ENCODE data around the gene C20orf144. TPM values are rescaled to one million over a fixed set of nuclear protein-coding genes. Genes with fewer than 3 reads are reported as not detected.

Gene C20orf144
- total and polyA plus RNA-seq, 9 of the 15 experiments (the other 6 are each of a cell fraction or from before 2014, with no cell fraction given): 0.04 to 0.23 (median 0.11) TPM; not detected in 2

- Histone ChIP-seq H3K9me1 (ENCODE audit: control insufficient read depth, insufficient read depth, low read length) (no peaks in the 10 kb centered on the region), H3K27me3 (ENCODE audit: control insufficient read depth in 2 of 2, insufficient read depth in 2 of 2, low read length in 2 of 2) (no peaks in the 10 kb centered on the region), H3K4me1 (replicated peaks in 1 of 2; ENCODE audit: control insufficient read depth in 2 of 2, insufficient read depth in 2 of 2, low read length in 2 of 2) (peaks cover 40 to 53% of the 10 kb centered on the region in 2 experiments), H2AFZ (ENCODE audit: low read depth, low read length) (no peak overlapping the region), H3K27ac (ENCODE audit: extremely low read depth, low read depth, low read length) (peak overlapping the region; percentile 51), H3K4me2 (ENCODE audit: insufficient read depth, low read length) (peak overlapping the region; percentile 56; the same call in 1 of the 2 replicates), H3K9ac (ENCODE audit: insufficient read depth in 1 of 2, low read depth in 2 of 2, low read length in 2 of 2) (no peak overlapping the region; a peak in 1 of 4 replicates), H3K79me2 (ENCODE audit: control insufficient read depth, insufficient read depth, low read length) (peaks cover 17% of the 10 kb centered on the region), H3K4me3 (no peak overlapping the region), H3K36me3 (ENCODE audit: control insufficient read depth, insufficient read depth, low read length) (peaks cover 4% of the 10 kb centered on the region; the same call in 1 of the 3 replicates), H4K20me1 (replicated peaks; ENCODE audit: control insufficient read depth, insufficient read depth, low read length) (peaks cover 14% of the 10 kb centered on the region; the same call in 1 of the 2 replicates), H3K9me3 (replicated peaks; ENCODE audit: control insufficient read depth, insufficient read depth, low read depth, low read length) (no peaks in the 10 kb centered on the region)
- CTCF ChIA-PET (ENCODE audit: low intra/inter-chr PET ratio): no interaction called here
- intact Hi-C loops (cut with micrococcal nuclease) (loop anchor here (5.0 kb wide), 2 partner anchors 43 to 123 kb away; partner anchors contain the start of genes CHMP4B and ZNF341), in situ Hi-C loops (cut with MboI) (no loop called here)
- 12% methylated on average over 3 of the region's 3 CpGs for WGBS (ENCODE audit: insufficient coverage, low coverage, missing lambda C conversion rate)
- ATAC-seq (no peak), FAIRE-seq (peak; percentile 85), DNase-seq (ENCODE audit: extremely low read depth in 1 of 4, low spot score in 3 of 4) (peak; percentile 47 to 84 (median 58))
- no TSS peak for BruUV-seq (replicated peaks)
- POLR2A ChIA-PET: interaction anchor here (1.1 to 1.3 kb wide), 2 partner anchors 17 to 71 kb away, joined by 3 read pairs; no protein-coding TSS in a partner anchor
- TF ChIP-seq RBFOX2 (IDR thresholded peaks at IDR 0.05; ENCODE audit: low read depth, low read length): no peak
- no peak for TF ChIP-seq WHSC1 (IDR thresholded peaks at IDR 0.05; ENCODE audit: low read length)
- TF ChIP-seq TCFL5 (CRISPR knock-in tag; conservative IDR thresholded peaks at IDR 0.05): no peak
- TF ChIP-seq NR1H2 (CRISPR knock-in tag; IDR thresholded peaks at IDR 0.05): no peak
- TF ChIP-seq GATAD2A (IDR thresholded peaks at IDR 0.05): peak; percentile 86; the same call in 1 of the 2 replicates
- no peak for TF ChIP-seq MTF1 (CRISPR knock-in tag; IDR thresholded peaks at IDR 0.05; ENCODE audit: borderline replicate concordance)
- 0 out of 2 replicates have a peak, but pooled peaks have one; percentile 20 for TF ChIP-seq JUN (IDR thresholded peaks at IDR 0.05; ENCODE audit: borderline replicate concordance, low read depth, low read length)
- no peak for TF ChIP-seq JUN (CRISPR knock-in tag; IDR thresholded peaks at IDR 0.05; ENCODE audit: borderline replicate concordance)
- TF ChIP-seq MLX (CRISPR knock-in tag; conservative IDR thresholded peaks at IDR 0.05): no peak
- peak; percentile 32 to 94; a peak in 2 of 4 replicates for TF ChIP-seq TBL1XR1 (IDR thresholded peaks at IDR 0.05; ENCODE audit: low read length in 2 of 2)
- no peak for TF ChIP-seq ZFP91 (CRISPR knock-in tag; IDR thresholded peaks at IDR 0.05)
- no peak for TF ChIP-seq ZNF143 (CRISPR knock-in tag; IDR thresholded peaks at IDR 0.05)
- TF ChIP-seq CAMTA2 (CRISPR knock-in tag; conservative IDR thresholded peaks at IDR 0.05): no peak
- no peak for TF ChIP-seq CHCHD3 (CRISPR knock-in tag; IDR thresholded peaks at IDR 0.05)
- TF ChIP-seq ZBTB12 (CRISPR knock-in tag; IDR thresholded peaks at IDR 0.05): no peak
- no peak for TF ChIP-seq ZNF586 (CRISPR knock-in tag; conservative IDR thresholded peaks at IDR 0.05)
- TF ChIP-seq ZNF398 (CRISPR knock-in tag; IDR thresholded peaks at IDR 0.05): no peak
- TF ChIP-seq TSC22D4 (tag; IDR thresholded peaks at IDR 0.05): no peak
Observed at GRCh38 chr20:33688938-33689424, 26.9 kb downstream of the C20orf144 start.

Measured in K562 (cell line).